ENCODE measurements around the gene SEPTIN11.

SEPTIN11 gene

DNA sequence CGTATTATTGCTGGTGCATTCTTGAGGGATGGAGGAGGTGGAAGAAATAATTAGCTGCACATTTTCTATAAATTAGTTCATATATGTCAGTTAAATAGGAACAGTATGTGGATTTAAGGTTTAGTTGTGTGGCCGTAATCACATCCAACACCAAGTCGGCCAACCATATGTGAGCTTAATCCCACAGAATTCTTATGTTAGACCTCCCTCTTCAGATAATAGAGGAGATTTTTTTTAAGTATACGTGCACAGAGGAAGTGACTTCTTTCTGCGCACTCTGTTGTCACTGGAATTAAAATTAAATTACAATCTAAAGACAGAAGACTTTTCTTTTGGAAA is 2.1 kb downstream of the SEPTIN11 start:
- DNase-seq (ENCODE audit: low spot score): no peak
- in situ Hi-C loops (cut with MboI; ENCODE audit: low sequenced_read_pairs, unreplicated experiment): no loop called here
- TF ChIP-seq, protein P1, sequence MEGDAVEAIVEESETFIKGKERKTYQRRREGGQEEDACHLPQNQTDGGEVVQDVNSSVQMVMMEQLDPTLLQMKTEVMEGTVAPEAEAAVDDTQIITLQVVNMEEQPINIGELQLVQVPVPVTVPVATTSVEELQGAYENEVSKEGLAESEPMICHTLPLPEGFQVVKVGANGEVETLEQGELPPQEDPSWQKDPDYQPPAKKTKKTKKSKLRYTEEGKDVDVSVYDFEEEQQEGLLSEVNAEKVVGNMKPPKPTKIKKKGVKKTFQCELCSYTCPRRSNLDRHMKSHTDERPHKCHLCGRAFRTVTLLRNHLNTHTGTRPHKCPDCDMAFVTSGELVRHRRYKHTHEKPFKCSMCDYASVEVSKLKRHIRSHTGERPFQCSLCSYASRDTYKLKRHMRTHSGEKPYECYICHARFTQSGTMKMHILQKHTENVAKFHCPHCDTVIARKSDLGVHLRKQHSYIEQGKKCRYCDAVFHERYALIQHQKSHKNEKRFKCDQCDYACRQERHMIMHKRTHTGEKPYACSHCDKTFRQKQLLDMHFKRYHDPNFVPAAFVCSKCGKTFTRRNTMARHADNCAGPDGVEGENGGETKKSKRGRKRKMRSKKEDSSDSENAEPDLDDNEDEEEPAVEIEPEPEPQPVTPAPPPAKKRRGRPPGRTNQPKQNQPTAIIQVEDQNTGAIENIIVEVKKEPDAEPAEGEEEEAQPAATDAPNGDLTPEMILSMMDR (IDR thresholded peaks at IDR 0.05; ENCODE audit: borderline replicate concordance, control extremely low read depth, extremely low read depth, insufficient read depth, missing control alignments): no peak

DNA sequence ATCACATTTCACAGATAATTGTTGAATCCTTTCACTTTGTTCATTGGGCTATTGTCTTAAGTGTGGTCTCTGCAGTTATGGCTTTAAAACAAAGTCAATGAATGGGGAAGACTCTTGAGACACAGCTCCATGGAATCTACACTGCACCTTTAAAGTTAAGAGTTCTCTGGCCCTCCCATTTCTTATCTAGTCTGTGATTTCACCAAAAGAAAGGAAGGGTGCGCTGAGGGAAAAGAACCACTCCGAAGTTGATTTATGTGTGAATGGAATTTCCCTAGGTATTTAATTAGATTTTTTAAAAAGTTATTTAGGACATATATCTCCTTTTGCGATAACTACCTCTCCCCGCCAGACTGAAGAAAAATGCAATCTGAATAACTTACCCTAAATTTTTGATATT is 2.5 kb downstream of the SEPTIN11 start:
- in situ Hi-C loops (cut with MboI; ENCODE audit: low sequenced_read_pairs, unreplicated experiment): no loop called here
- no peak for DNase-seq (ENCODE audit: low spot score)
- TF ChIP-seq, protein P1 (IDR thresholded peaks at IDR 0.05; ENCODE audit: borderline replicate concordance, control extremely low read depth, extremely low read depth, insufficient read depth, missing control alignments): no peak

GRCh38 chr4:76952656-76953582 is 3.4 kb downstream of the SEPTIN11 start:
- TF ChIP-seq, protein P1 (IDR thresholded peaks at IDR 0.05; ENCODE audit: borderline replicate concordance, control extremely low read depth, extremely low read depth, insufficient read depth, missing control alignments): no peak
- in situ Hi-C loops (cut with MboI; ENCODE audit: low sequenced_read_pairs, unreplicated experiment): no loop called here
- DNase-seq (ENCODE audit: low spot score): no peak

DNA sequence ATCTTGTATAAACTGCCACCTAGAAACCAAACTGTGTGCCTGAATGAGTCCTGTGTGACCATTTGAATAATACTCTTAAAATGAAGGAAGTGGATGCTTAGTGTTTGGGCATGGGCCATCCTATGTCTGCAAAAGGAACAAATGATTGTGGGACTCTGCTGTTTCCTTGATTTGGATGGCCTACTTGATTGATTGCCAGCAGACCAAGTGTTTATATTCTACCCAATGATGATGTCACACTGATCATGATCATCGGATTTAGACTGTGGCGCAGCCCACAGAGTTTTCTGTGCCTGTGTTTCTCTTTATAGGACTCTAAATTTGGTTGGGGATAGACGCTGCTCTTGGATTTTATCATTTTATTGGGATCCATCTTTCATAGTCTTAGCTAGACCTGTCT is 4.4 kb downstream of the SEPTIN11 start:
- in situ Hi-C loops (cut with MboI; ENCODE audit: low sequenced_read_pairs, unreplicated experiment): no loop called here
- no peak for DNase-seq (ENCODE audit: low spot score)
- TF ChIP-seq, protein P1 (IDR thresholded peaks at IDR 0.05; ENCODE audit: borderline replicate concordance, control extremely low read depth, extremely low read depth, insufficient read depth, missing control alignments): no peak

DNA sequence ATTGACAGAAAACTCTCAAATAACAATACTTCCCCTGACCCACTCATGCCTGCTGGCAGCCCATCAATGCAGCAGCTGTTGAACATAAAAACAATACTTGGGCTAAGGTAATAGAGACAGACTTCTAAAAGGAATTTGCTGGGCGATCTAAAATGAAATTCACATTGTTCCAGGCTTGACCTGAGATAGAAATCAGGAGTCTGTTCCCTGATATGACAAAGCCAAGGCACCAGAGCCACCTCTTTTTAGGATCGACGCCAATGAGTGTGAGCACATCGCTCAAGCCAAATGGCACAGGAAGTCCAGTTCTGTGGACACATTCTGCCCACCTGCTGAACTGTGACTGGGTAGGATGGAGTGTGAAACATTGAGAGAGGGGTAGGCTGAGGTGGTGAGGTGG is 4.9 kb downstream of the SEPTIN11 start:
- DNase-seq (ENCODE audit: low spot score): no peak
- TF ChIP-seq, protein P1 (IDR thresholded peaks at IDR 0.05; ENCODE audit: borderline replicate concordance, control extremely low read depth, extremely low read depth, insufficient read depth, missing control alignments): no peak

DNA sequence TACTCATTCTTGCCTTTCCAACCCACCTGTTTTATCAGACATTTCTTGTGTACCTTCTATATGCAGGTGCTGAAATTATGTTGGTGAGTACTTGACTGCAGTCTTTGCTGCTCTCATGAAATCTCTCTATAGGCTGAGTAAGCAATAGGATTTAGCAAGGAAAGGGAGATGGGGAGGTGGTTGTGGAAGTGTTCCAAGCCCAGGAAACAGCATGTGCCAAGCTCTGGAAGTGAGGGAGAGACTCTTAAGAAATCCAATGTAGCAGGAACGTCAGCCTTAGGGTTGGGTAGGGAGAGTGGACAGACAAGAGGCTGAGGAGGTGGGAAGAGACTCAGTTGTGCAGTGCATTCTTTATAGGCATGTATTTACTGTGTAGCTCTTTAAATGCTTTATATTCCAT is 5.6 kb downstream of the SEPTIN11 start:
- in situ Hi-C loops (cut with MboI; ENCODE audit: low sequenced_read_pairs, unreplicated experiment): no loop called here
- TF ChIP-seq, protein P1 (IDR thresholded peaks at IDR 0.05; ENCODE audit: borderline replicate concordance, control extremely low read depth, extremely low read depth, insufficient read depth, missing control alignments): no peak
- DNase-seq (ENCODE audit: low spot score): no peak

More for the DNA sequence above, 4.9 kb downstream of the SEPTIN11 start:
- in situ Hi-C loops (cut with MboI; ENCODE audit: low sequenced_read_pairs, unreplicated experiment): no loop called here

Data from GM13976 (cell line).